Pancreas (tissue), 10 donors: Measurements from ENCODE around the gene OR4X1. TPM values are rescaled to one million over a fixed set of nuclear protein-coding genes. Genes with fewer than 3 reads are reported as not detected.

Experiments used
- ATAC-seq, 4 donors: fragments of 200-7000 bp; cut with Tn5 transposase; one replicate each; pipeline versions ENCODE4 v1.8.0 to v1.9.1; 2020; ENCODE audit warnings: mild to moderate bottlenecking in 4 of 4, moderate library complexity in 4 of 4
- DNase-seq, 6 donors: peaks; one replicate each; pipeline ENCODE4 v3.0.0-alpha.2; 2020
- FAIRE-seq: peaks from 2 replicates; lab custom pipeline; 2012; peaks lifted over from hg19 to GRCh38; lab: Jason Lieb, UNC
- H3K27ac ChIP-seq, 4 donors: fragments of 200-600 bp; sonication (generic); 1 replicate in 3 of 4; 2 replicates in 1 of 4; pipeline versions ENCODE4 v1.5.0 to v1.8.0; 2020
- H3K27me3 ChIP-seq, 4 donors: fragments of 200-600 bp; one replicate each; pipeline ENCODE4 v1.8.0; 2021
- H3K36me3 ChIP-seq, 3 donors: fragments of 200-600 bp; sonication (generic) in 1 of 3; one replicate each; pipeline versions ENCODE4 v1.5.0 to v1.8.0; 2020 to 2021
- H3K4me1 ChIP-seq, 3 donors: fragments of 200-600 bp; one replicate each; pipeline ENCODE4 v1.8.0; 2021
- H3K4me3 ChIP-seq, 4 donors: fragments of 200-600 bp; sonication (generic) in 2 of 4; one replicate each; pipeline versions ENCODE4 v1.5.0 to v1.8.0; 2020 to 2021
- H3K9me3 ChIP-seq, 4 donors: fragments of 200-600 bp; one replicate each; pipeline ENCODE4 v1.8.0; 2021
- WGBS, 2 donors: extraction: QIAGEN DNeasy Blood & Tissue Kit; methylation state at CpG; one replicate each; pipeline ENCODE4 v1.1.7; 2013; 5-methylcytosine and 5-hydroxymethylcytosine counted together
- intact Hi-C, 3 donors: fragments of 100-400 bp; cut with DNase I; formaldehyde crosslinking; loops; one replicate each; pipeline versions ENCODE4 v1.11.1 to v1.14.2; 2022
- polyA plus RNA-seq, 2 donors: library from polyadenylated mRNA; stranded (reverse); fragments of 200-250 nt; gene quantifications; one replicate each; pipeline ENCODE4 v1.2.3, GENCODE V29; 2013
- total RNA-seq, 6 donors: library from RNA; stranded (reverse); fragmentation: NEBNext Ultra II Directional in 4 of 6; extraction: Animal tissue kit (Norgen Biotek cat#: 25700) in 4 of 6; gene quantifications; one replicate each; pipeline versions ENCODE4 v1.2.1 to v1.2.4, GENCODE V29; 2021 to 2023
- TF ChIP-seq, protein P1 (sequence below), 4 donors: fragments of 200-600 bp; sonication (generic) in 3 of 4; IDR thresholded peaks; one replicate each; pipeline versions ENCODE4 v1.5.0 to v1.8.0; 2021; ENCODE audit warnings: antibody characterized with exemption in 4 of 4
- donor health status: healthy with polysubstance abuse.
- donor health status: DM: no; HTN: no; CAD: no; lungs with moderate emphysema.
- donor health status: DM: no; HTN: no; CAD: no.
- donor health status: control.
- donor health status: control.
- donor health status: Bipolar disorder and iron deficiency.
- donor health status: DM: yes; HTN: yes; CAD: no.
- donor health status: DM: no; HTN: no; CAD: no.
- donor health status: DM: no; HTN: no; CAD: no.
- donor health status: DM: yes; HTN: yes; CAD: no.

The OR4X1 gene
- total and polyA plus RNA-seq, 8 donors = not detected

GRCh38 chr11:48242501-48242900, 21.2 kb upstream of the OR4X1 start:
- H3K4me1 ChIP-seq = no peaks in the 10 kb centered on the region
- no peak for DNase-seq
- ATAC-seq = no peak
- H3K9me3 ChIP-seq = no peaks in the 10 kb centered on the region
- intact Hi-C loops = no loop called here
- H3K4me3 ChIP-seq = no peak overlapping the region
- 53 to 54% methylated on average over 3 of the region's 3 CpGs for WGBS, 2 donors
- no peak overlapping the region for H3K27ac ChIP-seq
- peaks cover 0 to 3% (median 0%) of the 10 kb centered on the region in 4 donors for H3K27me3 ChIP-seq
- no peaks in the 10 kb centered on the region for H3K36me3 ChIP-seq
- TF ChIP-seq, protein P1, sequence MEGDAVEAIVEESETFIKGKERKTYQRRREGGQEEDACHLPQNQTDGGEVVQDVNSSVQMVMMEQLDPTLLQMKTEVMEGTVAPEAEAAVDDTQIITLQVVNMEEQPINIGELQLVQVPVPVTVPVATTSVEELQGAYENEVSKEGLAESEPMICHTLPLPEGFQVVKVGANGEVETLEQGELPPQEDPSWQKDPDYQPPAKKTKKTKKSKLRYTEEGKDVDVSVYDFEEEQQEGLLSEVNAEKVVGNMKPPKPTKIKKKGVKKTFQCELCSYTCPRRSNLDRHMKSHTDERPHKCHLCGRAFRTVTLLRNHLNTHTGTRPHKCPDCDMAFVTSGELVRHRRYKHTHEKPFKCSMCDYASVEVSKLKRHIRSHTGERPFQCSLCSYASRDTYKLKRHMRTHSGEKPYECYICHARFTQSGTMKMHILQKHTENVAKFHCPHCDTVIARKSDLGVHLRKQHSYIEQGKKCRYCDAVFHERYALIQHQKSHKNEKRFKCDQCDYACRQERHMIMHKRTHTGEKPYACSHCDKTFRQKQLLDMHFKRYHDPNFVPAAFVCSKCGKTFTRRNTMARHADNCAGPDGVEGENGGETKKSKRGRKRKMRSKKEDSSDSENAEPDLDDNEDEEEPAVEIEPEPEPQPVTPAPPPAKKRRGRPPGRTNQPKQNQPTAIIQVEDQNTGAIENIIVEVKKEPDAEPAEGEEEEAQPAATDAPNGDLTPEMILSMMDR (IDR thresholded peaks at IDR 0.05) = no peak
- FAIRE-seq = no peak

GRCh38 chr11:48244804-48245203, 18.9 kb upstream of the OR4X1 start, which contains the start of gene OR4X2:
TSS of gene OR4X2 (plus strand) at chr11:48245104. CDS start at chr11:48245104, 0 bp downstream.
- Histone ChIP-seq H3K4me1 (no peaks in the 10 kb centered on the region), H3K36me3 (no peaks in the 10 kb centered on the region), H3K4me3 (no peak within 1 kb of the TSS), H3K27ac (no peak within 1 kb of the TSS), H3K9me3 (peaks cover 0 to 4% (median 0%) of the 10 kb centered on the region in 4 donors), H3K27me3 (no peaks in the 10 kb centered on the region)
- no peak for DNase-seq
- intact Hi-C loops = no loop called here
- no peak for ATAC-seq
- no peak for FAIRE-seq
- TF ChIP-seq, protein P1 (IDR thresholded peaks at IDR 0.05) = no peak

DNA sequence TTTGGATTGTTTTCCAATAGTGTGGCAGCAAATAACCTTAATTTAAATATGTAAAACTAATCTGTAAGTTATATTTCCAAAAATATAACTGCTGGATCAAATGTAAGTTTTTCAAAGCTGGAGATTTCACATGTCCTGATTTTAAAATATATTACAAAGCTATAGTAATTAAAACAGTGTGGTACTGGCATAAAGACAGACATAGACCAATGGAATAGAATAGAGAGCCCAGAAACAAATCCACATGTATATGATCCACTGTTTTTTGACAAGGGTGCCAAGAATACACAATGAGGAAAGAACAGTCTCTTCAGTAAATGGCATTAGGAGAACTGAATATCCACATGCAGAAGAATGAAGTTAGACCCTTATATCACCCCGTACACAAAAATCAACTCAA, 14.8 kb upstream of the OR4X1 start:
- H3K4me1 ChIP-seq = no peaks in the 10 kb centered on the region
- no peaks in the 10 kb centered on the region for H3K36me3 ChIP-seq
- 69 to 79% methylated on average over 1 of the region's 1 CpG for WGBS, 2 donors
- FAIRE-seq (no peak), ATAC-seq (no peak), DNase-seq (no peak)
- no peak overlapping the region for H3K27ac ChIP-seq
- H3K9me3 ChIP-seq = peaks cover 0 to 4% (median 0%) of the 10 kb centered on the region in 4 donors
- no peak overlapping the region for H3K4me3 ChIP-seq
- TF ChIP-seq, protein P1 (IDR thresholded peaks at IDR 0.05) = no peak
- no peaks in the 10 kb centered on the region for H3K27me3 ChIP-seq
- intact Hi-C loops = no loop called here

DNA sequence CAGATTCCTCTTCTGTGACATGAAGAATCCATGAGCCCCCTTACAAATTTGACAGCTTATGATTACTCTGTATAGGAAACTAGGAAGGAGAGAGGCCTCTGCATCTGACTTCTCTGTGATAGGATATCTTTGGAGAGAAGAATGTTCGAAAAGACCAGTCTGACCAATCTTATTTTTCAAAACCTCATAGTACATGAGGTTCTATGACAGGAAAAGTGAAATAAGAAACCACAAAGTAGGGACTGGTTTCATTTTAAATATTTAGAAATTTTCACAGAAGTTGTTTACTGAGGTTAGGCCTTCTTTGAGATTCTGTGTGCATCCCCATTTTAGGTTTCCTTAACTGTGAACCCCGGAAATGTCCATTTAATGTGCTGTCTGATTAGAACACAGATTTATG, 2.1 kb upstream of the OR4X1 start:
- TF ChIP-seq, protein P1 (IDR thresholded peaks at IDR 0.05) = no peak

DNA sequence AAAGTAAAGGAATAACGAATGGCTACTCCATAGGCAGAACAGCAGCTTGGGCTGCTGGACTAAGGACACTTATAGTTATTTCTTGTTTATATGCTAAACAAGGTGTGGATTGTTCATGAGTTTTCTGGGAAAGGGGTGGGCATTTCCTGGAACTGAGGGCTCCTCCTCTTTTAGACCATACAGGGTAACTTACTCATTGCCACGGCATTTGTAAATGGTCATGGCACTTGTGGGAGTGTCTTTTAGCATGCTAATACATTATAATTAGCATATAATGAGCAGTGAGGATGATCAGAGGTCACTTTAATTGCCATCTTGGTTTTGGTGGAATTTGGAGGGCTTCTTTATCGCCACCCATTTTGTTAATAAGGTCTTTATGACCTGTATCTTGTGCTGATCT, 7.0 kb downstream of the OR4X1 start:
- 40 to 51% methylated on average over 3 of the region's 3 CpGs for WGBS, 2 donors
- Histone ChIP-seq H3K4me1 (no peaks in the 10 kb centered on the region), H3K9me3 (no peaks in the 10 kb centered on the region), H3K4me3 (no peak overlapping the region), H3K27me3 (peaks cover 0 to 4% (median 0%) of the 10 kb centered on the region in 4 donors), H3K36me3 (no peaks in the 10 kb centered on the region), H3K27ac (no peak overlapping the region)
- no peak for ATAC-seq
- TF ChIP-seq, protein P1 (IDR thresholded peaks at IDR 0.05) = no peak
- no peak for FAIRE-seq
- no peak for DNase-seq
- intact Hi-C loops = no loop called here

More for the DNA sequence above, 2.1 kb upstream of the OR4X1 start:
- Histone ChIP-seq H3K36me3 (no peaks in the 10 kb centered on the region), H3K4me3 (no peak overlapping the region), H3K4me1 (no peaks in the 10 kb centered on the region), H3K9me3 (no peaks in the 10 kb centered on the region), H3K27ac (no peak overlapping the region), H3K27me3 (no peaks in the 10 kb centered on the region)
- DNase-seq (no peak), ATAC-seq (no peak), FAIRE-seq (no peak)
- intact Hi-C loops = no loop called here
- WGBS, 2 donors = 51 to 65% methylated on average over 2 of the region's 2 CpGs
